GM19455 (cell line): ENCODE data around the gene CIZ1.

Source experiments
- ATAC-seq: cut with Tn5 transposase; IDR thresholded peaks from one replicate; pipeline ENCODE4 v1.9.1; 2021; ENCODE audit not compliant: unreplicated experiment

The CIZ1 gene

DNA sequence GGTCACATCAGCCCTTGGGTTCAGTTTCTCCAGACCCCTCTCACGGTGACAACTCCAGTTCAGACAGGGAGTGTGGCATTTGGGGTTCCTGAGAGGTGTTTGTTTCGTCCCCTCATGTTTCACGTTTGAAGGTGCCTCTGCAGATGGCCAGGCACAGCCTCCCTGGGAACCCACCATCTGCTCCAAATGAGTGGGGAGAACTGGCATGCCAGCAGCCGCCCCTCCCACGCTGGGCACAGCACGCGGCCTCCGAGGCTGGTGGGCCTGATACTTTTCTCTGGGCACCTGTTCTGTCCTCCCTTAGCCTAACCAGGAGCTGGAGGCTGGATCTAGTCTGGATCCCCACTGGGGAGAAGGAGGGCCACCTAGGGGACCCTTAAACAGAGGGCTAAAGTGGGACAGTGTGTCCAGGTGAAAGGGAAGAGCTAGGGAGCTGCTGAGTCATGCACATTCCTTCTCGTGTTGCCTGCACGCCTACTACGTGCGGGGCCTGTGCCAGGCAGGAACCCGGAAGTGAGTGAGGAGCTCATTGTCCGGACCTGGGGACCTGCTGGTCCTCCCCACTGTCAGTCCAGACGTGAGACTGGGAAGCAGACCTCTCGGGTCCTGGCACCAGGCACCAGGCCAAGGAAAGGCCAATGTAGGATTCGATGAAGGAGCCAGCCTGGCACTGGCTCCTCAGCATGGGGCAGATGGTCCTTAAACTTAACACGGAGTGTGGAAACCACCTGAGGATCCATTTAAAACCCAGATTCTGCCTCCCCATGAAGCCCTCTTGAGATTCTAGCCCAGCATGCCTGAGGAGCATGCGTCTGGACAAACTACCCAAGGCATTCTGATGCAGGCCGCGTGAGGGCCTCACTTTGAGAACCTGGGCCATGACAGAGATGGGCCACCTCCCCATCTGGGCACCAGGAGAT lies 23.5 kb upstream of the CIZ1 start:
- no peak for ATAC-seq

DNA sequence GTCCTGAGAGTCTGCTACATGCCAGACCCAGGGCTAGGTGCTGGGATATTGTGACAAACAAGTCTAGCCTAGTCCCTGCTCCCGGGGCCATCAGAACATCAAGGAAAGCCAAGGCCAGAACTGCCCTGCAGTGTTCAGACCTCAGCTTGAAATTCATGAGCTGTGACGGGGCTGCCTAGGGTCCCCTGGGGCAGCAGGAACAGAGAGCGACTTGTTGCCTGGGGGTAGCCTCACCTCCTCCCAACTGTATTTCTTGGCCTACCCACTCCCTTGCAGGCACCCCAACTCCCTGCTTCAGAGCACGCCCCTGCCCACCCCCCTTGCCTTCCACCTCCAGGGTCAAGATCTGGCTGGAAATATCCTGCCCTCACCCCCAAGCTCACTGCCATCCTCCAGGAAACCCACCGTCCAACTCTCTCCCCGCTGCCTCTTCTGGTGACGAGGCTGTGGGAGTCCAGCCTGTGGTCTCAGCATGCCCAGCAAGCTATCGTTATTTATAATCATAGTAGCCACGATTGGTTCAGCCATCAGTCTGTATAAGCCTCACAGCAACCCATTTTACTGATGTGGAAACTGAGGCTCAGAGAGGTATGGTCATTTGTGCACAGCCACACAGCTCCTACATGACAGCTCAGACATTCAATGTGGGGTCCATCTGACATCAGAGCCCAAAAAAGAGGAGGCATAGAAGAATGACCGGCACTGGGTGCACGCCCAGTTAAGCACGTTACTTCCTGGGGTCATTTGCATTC lies 22.6 kb upstream of the CIZ1 start:
- ATAC-seq: no peak

DNA sequence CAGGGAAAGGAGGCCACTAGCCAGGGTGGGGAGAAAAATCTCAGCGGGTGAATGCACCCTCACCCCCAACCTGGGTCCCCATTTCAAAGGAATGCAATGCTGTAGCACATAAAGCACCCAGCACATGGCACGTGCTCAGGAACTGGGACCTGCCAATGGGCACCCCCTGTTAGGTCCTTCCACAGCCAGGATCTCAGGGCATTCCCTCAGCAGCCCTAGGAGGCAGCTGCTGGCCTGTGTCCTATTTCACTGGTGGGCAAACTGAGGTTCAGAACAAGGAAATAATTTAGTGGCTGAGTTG lies 20.6 kb upstream of the CIZ1 start:
- ATAC-seq: no peak

DNA sequence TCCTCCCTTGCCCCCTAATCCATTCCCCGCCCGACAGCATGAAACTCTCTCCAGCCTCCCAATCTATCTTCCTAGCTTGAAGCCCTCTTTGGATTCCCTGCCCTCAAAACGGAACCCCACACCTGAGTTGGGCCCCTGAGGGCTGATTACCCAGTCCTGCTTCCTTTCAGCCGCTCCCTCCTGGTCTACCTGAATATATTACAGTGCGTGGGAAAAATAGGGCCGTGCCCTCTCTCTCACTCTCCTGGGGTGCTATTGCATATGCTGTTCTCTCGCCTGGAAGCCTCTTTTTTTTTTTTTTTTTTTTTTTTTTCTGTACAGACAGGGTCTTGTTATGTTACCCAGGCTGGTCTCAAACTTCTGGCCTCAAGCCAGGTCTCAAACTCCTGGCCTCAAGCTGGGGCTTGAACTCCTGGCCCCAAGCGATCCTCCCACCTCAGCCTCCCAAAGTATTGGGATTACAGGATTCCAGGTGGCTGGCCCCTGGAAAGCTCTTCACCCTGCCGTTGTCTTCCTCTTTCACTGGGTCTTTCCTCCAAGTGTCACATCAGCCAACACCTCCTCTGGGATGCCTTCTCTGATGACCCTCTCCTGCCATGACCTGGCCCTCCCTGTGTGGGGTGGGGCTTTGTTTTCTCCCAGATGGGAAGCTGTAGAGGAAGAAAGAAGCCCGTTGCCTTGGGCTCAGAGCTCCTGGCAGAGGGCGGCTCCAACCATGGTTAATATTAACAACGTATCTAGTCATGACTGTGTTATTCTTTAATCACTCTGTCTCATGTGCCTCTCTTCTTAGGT lies 20.0 kb upstream of the CIZ1 start:
- ATAC-seq: no peak

DNA sequence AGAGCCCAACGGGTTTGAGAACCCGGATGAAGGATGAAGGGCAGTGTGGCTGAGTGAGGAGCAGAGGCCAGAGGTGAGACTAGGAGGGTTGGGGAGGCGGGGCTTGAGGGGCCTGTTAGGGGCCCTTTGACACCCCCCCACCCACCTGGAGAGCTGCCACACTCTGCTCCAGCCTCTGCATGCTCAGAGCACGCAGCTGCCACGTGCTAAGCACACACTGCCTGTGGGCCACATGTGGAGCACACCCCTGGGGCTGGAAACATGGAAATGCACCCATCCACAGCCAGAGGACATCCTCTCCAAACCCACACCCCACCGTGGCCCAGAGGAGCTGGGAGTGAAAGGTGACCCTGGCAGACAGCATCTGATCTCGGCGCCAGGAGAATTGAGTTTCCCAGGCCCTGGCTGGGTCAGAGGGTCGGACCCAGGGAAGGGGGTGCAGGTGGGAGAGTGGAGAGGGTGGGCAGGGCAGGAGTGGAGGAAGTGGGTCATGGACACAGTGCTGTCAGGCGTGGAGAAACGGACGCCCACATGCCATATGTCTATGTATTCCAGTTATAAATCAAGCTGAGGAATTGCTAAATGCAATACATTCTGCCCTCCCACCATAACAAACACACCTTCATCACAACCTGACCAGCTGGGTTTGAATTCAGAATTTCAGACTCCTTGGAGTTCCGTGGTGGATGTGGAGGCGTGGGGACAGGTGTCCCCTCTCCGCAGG lies 17.7 kb upstream of the CIZ1 start:
- ATAC-seq: no peak

DNA sequence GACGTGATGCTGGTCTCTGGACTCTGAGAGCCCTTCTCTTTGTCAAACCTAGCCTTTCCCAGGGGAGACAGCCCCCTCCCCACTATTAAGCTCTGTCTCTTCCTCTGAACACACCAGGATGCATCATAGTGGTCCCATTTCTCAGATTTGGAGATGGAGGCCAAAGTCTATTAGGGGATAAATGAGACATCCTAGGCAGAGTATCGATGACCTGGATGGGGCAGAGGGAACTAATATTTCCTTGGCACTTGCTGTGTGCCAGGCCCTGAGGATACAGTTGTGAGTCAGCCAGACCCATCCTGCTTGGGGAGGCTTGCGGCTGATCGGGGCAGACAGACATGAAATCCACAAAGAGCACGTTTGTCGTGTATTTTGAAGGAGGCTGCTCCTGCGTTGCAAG lies 17.0 kb upstream of the CIZ1 start:
- no peak for ATAC-seq

DNA sequence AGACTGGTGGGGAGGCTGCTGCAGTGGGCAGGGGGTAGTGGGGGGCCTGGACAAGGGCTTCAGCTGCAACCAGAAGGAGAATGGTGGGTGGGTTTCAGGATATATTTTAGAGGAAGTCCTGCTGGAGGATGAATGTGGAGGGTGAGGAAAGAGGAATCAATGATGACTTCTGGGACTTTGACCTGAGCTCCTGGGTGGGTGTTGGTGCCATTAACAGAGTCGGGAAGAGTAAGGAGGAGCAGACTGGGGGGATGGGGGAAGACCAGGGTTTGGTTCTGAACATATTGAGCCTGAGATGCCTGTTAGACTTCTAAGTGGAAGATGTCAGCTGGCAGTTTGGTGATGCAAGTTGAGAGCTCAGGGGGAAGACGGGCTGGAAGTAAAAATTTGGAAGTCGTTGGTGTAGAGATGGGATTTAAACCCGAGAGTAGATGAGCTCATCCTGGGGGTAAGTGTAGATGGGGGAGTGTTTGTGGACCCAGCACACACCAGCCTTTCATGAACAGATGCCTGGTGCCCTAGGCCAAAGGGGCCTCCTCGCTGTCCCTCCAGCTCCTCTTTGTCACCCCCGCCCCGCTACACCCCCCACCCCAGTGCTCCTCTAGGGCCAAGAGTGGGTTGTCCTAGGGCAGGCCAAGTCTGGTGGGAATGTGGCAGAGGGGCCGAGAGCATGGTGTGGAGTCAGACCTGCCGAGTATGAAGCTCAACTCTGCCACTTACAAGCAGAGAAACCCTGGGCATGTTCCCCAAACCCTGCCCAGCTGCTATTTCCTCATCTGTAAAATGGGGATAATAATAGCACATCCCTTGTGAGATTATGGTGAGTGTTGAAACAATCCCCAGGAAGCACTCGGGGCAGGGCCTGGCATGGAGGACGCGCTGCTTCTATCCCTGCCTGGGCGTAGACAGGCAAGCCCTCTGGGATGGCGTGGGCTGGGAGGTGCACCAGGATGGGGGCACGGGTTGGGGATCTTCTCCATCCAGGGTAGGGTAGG lies 15.8 kb upstream of the CIZ1 start:
- ATAC-seq: no peak

DNA sequence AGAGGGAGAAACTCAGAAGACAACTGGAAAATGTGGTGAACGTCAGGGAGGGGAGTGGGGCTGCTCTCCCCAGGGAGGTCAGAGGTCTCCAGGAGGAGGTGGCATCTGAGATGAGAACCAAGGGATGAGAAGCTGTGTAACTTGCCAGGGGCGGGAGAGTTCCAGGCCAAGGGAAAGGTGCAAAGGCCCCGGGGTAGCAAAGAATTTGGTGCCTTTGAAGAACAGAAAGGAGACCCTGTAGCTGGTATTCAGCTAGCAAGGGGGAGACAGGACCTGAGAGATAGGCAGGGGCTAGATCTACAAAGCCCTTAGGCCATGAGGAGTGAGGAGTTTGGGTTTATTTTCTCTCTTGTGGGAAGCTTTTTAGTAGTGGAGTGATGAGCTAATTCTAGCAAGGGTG lies 15.1 kb upstream of the CIZ1 start:
- no peak for ATAC-seq

DNA sequence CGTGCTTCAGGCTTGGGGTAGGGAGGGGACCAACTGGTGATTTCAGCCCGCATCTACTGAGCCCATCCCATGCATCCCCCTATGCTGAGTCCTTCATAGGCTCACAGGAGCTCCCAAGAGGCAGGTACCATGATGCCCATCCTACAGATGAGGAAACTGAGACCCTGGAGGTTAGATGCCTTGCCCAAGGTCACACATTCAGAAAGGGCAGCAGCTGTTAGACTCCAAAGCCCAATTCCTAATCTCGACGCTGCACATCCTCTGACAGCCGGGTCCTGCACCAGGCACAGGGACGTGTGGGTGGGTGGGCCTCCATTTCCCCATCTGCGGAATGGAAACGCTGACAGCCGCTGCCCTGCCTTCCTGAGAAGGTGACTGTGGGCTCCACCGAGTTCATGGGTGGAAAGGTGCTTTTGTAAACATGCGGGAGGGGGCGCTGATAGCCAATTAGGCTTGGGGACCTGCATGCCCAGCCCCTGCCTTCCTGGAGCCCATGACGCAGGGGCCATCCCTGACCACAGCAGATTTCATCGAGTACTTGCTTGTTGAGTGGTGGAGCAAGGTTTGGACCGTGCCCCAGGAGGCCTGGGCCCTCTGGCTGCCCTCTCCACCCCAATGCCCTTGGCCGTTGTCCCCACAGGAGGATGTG lies 14.0 kb upstream of the CIZ1 start:
- no peak for ATAC-seq

DNA sequence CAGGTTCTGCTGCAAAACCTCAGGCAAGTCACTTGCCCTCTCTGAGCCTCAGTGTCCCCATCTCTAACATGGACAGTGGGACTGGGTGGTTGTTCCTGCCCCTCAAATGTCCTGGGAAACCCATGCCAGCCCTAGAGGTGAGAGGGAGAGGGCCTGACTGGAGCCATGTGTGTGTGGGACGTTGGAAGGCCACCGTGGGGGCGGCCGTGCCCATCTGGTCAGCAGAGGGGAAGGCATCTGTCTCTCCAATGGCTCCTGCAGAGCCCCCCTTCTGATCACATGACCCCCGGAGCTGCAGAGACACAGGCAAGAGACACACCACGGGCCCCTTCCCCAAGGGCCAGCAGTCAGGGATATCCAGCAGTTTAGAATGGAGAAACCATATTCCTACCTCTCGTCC lies 13.5 kb upstream of the CIZ1 start:
- ATAC-seq: no peak

DNA sequence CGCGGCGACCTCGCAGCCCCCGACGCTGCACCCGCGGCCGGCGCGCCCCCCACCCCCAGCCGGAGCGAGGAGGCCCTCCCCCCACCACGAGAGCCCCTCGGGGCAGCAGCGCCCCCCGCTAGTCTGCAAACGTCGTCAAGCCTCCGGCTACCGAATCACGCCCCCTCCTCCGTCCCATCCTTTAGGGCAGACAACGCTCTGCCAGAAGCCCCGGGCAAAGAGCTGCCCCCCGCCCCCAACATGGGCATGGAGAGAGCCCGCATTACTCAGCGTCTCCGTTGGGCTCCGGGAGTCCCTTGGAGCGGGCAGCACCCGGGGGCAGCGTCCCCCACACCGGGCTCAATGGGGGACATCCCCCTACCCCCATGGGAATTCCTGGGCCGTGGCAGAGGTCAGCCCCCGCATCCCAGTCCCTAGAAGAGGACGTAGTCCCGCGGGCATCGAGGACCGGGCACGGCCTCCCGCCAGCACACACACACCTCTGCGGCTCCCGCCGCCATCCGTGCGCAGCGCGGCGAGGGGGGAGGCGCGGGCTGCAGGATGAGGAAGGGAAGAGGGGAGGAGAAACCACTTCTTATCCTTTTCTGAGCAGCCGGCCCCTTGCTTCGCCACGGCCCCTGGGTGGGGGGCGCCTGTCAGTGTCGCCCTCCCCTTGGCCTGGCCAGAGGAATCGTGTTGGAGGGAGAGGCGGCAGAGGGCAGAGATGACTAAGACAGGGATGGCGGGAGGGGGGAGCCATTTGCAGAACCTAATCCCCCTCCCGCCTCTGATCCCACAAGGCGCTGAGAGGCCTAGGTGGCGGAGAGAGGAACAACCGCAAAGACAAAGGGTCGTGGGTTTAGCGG lies 12.6 kb upstream of the CIZ1 start:
- no peak for ATAC-seq

DNA sequence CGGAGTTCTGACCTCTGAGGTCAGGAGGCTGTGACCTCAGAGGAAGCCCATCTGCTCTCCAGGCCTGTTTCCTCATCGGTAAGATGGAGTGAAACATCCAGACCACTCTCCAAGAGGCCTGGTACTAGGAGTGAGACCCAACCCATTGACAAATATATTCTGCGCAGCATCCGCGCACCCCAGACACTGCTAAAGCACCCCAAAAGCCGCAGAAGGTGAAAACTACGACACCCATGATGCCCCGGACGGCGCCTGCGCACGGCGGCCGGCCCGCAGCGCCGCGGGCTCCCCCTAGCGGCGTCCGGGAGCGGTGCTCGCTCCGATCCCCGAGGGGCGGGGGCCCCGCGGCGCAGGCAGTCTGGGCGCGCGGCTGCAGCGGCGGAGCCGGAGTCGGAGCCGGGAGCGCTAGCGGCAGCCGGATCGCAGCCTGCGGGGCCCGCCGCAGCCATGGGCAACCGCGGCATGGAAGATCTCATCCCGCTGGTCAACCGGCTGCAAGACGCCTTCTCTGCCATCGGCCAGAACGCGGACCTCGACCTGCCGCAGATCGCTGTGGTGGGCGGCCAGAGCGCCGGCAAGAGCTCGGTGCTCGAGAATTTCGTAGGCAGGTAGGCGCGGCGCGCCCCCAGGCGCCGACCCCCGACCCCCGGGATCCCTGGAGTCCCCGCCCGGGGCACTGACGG lies 11.8 kb upstream of the CIZ1 start, which contains the start of gene DNM1:
TSS of gene DNM1 (plus strand) at position 356 of the 683 bp plus-strand sequence. CDS start at position 448, 92 bp downstream.
- peak; percentile 66 for ATAC-seq

DNA sequence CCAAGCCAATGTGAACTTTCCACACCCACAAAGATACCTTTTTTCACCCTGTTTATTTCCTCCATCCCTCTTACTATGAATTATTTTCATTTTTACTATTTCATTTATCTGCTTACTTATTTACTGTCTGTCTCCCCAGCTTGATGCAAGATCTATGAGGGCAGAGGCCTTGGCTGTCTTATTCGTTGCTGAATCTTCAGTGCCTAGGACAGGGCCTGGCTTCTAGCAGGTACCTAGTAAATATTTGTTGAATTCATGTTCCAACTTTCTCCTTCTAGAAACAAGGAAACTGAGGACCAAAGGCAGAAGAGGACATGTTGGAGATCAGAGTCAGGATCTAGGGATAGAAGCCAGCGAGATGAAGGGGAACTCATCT lies 11.3 kb upstream of the CIZ1 start:
- ATAC-seq: no peak

DNA sequence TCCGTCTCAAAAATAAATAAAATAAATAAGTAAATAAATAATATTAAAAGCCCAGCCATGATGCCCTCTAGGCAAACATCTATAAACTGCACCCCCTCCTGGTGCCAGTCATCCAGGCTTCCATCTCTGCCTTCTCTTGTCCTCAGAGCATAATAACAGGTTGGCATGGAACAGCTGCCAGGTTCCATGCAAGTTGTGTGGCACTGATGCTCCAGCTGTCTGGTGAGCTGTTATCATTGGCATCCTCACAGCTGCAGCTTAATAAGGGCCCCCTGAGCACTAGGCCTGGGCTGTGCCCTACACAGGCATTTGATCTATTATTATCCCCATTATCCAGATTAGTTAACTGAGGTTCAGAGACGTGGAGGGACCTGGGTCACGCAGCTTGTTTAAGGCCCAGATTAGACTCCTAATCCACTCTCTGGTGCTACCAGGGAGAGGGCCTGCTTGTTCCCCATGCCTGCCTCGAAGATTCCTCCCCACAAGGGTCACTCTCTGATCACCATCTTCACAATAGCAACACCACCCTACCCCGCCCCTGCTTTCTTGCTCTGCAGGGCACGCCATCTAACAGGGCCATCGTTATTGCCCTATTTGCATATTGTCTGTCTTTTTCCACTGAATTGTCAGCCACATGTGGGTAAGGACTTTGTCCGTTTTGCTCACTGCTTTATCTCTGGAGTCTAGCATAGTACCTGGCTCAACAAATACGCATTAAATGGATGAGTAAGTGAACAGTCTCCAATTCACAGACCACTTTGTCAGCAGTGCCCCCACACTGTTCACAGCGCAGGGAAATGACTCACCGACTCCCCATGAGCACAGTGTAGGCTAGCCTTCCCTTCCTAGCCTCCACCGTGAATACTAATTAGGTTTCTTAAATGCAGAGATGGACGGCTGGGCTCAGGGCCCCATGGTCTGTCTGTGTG lies 10.3 kb upstream of the CIZ1 start:
- ATAC-seq: no peak

DNA sequence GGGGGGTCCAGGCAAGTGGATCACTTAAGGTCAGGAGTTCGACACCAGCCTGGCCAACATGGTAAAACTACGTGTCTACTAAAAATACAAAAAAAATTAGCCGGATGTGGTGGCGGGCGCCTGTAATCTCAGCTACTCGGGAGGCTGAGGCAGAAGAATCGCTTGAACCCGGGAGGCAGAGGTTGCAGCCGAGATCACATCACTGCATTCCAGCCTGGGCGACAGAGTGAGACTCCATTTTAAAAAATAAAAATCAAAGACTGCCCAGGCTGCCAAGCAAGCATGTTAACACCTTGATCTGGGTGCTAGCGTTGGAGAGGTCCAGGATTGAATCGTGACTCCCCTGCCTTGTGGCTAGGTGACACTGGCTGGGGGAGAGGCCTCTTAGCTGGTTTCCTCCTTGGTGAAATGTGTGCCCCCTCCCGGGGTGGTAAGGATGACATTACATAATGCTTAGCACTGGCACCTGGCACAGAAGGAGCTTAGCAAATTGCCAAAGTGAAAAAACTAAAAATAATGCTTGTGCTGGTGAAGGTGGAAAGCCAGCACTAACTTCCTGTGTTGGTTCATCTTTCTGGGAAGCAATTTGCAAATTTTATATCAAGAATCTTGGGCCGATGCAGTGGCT lies 2.2 kb upstream of the CIZ1 start:
- ATAC-seq: no peak
